NCI-H774 (cell line): ENCODE measurements around the gene TGFB2.

Experiments
- DNase-seq: peaks from one replicate; lab custom pipeline; 2025; lab: John Stamatoyannopoulos, UW

The TGFB2 gene

DNA sequence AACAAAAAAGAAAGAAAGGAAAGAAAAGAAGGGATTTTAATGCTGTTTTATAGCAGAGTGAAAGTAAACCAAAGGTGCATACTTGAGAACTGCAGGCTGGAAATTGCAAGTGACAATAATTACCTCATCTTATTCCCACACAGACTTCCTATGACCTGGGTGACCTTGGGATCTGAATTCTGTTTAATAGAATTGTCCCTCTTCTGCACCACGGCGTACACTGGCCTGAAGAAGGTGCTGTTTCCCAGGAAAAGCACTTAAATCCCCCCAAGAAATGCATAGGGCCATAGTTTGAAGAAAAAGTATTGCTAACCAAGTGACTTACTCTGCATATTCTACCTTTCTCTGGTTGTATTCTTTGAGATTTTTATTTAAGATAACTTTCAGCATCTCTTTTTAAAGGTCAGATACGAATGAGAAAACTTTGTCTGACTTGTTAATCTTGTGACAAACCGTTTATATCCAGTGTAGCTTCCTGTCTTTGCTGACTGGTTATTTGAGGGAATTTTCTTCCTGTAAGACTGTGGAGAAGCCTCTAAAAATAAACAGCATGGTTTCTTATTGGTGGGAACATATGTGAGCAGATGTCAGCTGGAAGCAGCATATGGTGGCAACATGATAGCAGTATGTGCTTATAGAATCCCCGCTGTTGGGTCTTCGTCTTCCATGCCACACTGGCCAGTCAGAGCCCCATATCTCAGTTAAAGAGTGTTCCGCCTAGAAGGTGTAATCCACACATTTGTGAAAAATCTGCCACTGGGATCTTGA is 16.3 kb downstream of the TGFB2 start:
- DNase-seq = no peak

DNA sequence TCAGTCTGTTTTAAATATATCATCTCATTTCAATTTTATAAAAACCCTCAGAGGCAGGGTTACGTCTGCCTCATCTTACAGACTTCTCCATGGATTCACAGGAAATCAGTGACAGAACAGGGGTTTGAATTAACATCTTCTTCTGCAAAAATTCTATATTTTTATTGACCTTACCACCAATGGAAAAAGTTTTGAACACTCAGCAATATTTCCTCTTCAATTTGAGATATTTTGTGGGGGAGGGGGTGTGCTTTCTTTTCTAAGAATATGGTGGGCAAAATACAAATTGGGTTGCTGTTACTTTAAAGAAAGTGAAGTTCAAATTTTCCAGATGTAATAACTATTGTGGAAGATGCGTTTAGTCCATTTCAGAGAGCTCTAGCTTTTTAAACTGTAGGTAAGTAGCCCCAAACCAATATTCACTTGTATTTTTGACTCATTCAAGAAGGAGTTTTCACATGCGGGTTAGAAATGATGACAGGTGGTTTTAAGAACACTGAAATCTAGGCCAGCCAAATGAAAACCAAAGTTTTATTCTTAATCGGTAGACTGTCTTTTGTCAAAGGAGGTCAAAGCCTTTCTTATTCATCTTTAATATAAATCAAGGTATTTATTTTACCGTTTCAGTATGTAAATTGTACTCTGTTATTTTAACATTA is 17.4 kb downstream of the TGFB2 start:
- no peak for DNase-seq

DNA sequence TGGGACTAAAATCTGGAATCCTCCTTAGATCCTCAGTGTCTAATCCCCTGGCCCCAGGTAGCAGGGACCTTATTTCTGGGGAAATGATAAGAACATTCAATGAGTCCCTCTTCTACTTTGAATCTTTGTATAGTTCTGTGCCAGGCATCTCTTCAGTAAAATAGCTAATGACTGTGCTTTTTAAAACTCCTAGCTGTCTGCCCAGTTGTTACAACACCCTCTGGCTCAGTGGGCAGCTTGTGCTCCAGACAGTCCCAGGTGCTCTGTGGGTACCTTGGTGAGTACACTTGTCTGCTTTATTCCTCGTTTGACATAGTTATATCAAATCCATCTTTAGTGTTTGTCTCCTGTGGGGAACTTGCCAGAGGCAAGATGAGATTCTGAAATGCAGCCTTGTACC is 18.0 kb downstream of the TGFB2 start:
- DNase-seq = no peak

DNA sequence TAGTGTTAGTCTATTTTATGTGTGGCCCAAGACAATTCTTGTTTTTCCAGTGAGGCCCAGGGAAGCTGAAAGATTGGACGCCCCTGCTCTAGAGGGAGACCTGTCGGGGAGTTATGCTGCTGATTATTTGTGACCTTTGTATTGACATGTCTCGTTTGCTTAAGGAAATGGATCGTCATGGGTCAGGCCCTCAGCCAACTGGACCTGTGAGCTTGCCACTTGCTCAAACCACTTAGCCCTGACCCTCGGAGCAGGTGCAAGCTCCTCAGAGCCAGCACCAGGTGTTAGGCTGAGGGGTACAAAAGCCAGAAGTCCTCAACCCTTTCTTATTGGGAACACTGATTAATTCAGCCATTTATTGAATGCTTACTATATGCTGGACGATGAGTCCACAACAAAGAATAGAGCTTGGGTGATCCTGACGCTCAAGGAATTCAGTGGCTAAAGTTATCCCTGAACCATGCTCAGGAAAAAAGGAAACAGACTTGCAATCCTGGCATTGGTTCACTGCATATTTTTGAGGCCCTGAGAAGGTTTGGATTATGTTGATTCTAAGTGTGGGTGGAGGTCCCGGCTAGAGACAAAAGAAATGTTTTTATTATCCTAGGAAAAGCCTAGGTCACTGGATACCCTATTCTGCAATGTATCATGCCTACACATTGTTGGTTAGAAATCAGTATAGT is 19.0 kb downstream of the TGFB2 start:
- peak; percentile 31 for DNase-seq

DNA sequence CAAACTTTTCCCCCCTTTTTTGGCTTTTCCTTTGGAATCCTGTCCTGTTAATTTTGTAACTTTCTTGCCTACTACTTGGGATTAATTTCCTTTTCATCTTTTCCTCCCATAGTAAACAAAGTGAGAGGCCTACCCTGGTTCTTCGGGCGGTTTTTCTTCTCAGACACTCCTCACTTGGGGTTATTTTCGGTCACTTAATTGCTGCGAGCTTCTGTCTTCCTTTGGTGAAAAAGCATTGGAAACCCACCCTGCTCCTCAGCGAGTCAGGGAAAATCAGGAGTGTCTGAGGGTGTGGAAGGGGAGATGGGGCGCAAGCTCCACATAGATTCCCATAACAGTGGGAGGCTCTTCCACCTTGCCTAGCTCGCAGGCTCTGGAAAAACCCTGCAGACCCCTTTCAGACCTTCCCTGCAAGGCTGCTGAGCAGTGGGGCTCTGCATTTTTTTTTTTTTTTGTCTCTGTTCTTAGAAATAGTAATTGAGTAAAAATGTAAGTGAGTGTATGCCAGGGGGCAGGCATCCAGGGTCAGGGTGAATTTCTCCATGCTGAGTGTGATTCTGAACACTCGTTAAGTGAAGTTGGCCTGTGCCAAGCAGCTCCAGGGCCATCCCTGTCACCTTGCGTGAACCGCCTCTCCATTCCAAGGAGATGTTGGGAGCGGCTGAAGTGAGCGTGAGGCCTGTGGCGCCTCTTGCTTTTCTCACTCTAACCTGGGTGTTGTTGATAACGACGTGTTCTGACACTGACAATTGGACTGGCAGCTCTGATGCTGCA is 20.3 kb downstream of the TGFB2 start:
- DNase-seq = no peak

DNA sequence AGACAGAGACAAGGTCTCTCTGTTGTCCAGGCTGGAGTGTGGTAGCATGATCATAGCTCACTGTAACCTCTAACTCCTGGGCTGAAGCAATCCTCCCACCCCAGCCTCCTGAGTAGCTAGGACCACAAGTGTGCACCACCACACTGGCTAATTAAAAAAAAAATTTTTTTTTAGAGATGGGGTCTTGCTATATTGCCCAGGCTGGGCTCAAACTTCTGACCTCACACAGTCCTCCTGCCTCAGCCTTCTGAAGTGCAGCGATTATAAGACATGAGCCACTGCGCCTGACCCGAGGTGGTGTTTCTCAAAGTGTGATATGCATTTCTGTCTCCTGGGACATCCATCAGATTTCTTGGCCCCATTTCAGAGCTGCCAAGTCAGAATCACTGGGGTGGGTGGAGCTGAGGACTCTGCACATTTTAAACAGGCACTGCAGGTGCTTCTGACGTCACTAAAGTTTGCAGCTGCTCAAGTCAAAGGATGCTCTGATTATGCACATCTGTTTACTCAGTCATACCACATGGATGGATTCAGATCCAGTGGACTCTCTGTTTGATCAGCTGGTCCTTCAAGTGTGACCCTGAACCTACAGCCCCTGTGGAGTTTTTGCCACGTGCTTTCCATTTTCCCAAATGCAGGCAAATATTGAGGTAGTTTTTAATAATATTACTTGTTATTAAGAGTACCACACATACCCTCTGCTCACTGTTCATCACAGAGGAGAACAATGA is 21.4 kb downstream of the TGFB2 start:
- peak; percentile 83 for DNase-seq

DNA sequence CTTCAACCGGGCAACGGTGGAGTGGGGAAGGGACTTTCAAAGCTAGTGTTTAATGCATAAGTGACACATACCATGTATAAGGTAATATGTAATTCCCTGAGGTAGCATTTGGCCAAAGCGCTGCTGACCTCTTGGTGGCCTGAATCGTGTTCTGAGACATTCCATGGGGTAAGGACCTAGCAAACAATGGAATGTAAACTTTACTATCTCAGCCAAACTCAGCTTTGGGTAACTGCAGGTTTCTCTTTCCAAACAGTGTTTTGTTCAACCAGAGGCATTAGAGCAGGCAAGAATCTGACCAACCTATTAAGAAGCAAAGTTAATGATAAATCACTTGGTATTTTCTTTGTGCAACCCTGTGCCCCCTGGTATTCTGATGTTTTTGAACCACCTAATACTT is 22.0 kb downstream of the TGFB2 start:
- DNase-seq = no peak

DNA sequence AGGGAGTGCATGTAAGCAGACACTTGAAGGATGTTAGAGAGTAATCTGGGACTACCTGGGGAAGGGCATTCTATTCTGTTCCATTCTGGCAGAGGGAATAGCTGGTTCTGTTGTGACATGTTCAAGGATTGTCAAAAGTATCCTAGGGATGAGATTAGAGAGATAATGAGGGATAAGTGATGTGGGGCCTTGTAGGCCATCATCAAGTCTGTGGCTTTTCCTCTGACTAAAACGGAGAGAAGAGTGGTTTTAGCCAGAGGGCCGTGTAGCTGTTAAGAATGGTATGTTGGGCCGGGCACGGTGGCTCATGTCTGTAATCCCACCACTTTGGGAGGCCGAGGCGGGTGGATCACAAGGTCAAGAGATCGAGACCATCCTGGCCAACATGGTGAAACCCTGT is 23.6 kb downstream of the TGFB2 start:
- no peak for DNase-seq

DNA sequence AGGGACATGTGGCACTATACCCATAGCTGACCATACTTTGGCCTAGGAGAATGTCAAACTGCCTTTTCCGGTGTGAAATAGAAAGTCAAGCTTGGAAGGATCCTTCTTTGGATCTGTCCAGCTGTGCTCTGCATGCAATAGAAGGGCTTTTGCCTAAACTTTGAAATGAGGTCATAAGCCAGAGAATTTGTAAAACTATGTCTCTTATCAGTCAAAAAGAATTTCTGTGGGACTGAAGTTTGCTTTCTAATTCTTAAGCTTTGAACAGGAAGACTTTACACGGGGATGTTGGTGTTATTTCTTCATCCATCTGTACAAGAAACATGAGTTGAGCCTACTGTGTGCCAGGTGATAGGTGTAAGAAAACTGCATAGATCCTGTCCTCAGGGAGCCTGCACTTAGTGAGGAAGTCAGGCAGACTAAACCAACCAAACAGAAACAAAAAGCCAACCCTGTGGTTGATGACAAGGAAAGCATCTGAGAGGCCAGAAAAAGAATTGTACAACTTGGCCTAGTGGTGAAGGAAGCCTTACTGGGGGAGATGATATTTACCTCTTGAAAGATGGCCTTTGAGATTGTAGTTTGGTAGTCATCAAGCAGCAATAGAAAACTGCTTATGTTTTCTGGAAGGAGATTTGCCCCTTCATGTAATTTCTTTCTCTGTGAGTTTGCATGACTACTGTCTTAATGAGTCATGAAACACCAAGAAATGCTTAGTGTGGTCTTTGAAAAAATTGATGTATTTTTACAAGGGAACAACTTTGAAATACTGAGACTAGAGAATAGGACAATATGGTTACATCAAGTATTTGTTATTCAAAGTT is 24.8 kb downstream of the TGFB2 start:
- DNase-seq = no peak

DNA sequence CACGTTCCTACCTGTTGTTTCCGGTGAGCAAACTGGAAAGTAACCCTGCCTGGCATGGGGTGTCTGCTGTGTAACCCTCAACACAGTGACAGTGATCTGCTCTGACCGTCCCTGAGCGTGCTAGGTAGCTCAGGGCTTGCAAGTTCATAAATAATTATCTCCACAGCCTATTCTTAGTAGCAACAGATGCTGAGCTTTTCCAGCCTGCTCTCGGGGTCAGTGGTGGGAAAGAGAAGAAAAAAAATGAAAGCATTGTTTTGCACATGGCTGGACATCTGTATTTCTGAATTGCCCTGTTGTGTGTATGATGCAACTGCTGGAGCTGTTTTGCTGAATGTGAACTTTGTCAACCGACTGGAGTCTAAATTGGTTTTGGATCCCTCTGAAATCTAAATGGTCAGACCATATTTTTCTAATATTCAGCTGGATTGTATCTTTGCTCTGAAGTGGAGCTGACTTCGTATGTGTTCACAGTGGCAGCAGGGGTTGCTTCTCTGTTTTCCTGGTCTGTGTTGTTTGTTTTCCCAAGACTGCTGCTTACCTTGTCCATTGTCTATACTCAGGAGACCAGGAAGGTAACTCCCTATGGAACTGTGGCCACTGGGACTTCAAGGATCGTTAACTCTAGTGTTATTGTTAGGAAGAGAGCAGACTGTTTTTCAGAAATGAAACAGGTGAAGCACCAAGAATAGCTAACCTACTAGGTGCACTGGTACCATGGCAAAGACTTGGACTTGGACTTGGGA is 27.0 kb downstream of the TGFB2 start:
- DNase-seq = peak; percentile 31

DNA sequence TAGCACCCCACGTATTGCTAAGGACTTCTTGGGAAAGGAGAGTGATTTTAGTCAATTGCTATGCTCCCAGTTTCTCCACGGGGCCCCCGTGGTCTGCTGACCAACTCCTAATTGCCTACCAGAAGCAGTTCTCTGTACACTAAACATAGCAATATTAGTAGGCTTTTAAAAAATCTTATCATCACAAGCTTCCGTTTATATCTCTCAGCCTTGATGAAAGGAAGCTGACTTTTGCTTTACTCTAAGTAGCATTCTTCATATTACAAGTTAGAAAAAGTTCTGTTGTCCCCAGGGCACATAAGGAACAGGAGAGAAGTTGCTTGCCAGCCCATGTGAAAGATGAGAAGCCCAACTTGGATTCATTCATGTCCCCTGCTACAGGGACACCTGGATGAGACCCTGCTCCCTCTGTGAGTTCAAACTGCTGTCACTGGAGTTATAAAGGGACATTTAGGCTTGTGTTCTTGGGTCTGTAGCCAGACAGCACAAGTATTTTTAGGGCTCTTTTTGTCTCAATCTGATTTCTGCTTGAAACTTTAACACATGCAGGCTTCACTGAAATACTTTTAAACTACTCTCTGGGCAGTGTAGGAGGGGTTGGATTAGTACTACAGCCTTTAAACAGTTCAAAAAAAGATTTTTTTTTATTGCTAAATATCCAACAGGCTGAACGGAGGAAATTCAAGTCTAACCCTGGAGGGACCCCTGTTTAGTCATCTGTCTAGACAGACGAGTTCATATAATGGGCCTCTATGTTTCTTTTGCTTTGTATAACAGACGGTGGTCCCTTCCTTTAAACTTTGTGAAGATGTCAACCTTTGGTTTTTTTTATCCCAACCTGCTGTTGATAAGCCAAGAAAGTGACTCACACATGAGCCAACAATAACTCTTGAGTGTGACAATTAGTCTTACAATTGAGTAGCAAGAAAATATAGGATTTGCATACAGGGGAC is 29.5 kb downstream of the TGFB2 start:
- no peak for DNase-seq

DNA sequence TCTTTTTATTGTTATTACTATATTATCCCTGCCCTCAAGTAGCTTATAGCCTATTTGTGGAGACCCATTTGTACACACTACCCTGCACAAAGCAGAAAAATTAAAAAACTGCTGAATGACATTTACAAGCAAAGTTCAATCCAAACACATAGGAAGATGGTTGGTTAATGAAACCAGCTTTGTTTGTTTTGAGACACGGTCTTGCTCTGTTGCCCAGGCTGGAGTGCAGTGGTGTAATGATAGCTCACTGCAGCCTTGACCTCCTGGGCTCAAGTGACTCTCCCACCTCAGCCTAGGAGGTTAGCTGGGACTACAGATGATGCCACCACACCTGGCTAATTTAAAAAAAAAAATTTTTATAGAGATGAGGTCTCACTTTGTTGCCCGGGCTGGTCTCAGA is 31.6 kb downstream of the TGFB2 start:
- DNase-seq = no peak

DNA sequence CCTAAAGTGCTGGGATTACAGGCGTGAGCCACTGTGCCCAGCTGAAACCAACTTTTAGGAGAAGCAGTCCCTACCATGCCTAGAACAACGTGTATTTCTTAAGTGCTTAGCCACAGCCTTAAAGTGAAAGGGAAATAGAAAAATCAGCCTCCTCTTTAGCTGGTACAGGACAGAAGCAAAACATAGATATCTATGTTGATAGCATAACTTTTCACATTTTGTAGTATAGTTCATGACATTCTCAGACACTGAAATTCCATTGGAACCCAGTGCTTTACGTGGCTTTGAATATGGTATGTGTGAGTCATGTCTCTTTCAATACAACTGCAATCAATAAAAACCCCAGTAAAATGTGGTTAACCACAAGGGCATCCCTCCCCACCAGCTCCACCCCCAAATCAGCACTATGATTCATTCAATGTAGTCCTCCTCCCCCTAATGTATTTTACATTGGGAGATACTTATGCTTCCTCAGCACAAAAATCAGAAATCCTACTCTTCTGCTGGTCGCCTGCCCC is 32.1 kb downstream of the TGFB2 start:
- no peak for DNase-seq

DNA sequence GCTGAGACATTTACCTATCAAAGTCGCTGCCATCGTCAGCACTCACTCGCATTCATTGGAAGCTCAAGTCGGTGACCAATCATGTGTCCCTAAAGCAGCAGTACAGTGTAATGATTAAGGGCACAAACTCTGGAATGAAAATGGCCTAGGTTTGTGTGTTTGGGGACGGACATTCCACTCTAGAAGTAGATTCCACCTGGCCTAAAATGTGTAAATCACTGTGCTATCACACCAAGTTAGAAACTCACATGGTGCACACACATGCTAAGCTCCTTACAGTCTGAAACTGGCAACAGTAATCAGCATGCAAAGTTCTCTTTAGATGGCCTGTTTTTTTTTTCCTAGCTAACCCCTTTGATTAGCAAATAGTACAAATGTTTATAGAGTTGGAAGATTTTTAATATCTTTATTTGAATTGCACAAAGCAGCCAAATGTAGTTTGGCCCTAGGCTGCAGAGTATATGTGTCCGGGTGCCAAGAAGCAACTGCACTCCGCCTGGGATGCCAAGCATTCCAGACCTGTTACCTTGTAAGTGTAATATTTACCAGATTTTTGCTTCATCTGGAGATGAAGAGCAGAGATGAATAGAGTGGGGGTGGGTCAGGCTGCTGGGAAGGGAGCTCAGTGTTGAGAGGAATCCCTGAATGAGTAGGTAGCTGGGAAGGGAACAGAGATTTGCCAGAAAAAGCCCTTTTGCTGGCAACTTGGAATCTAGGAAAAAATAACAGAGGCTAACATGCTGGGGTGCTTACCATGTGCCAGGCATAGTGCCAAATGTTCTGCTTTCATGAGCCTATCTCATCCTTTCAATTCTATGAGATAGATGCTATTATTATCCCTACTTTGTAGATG is 35.2 kb downstream of the TGFB2 start:
- DNase-seq = no peak

DNA sequence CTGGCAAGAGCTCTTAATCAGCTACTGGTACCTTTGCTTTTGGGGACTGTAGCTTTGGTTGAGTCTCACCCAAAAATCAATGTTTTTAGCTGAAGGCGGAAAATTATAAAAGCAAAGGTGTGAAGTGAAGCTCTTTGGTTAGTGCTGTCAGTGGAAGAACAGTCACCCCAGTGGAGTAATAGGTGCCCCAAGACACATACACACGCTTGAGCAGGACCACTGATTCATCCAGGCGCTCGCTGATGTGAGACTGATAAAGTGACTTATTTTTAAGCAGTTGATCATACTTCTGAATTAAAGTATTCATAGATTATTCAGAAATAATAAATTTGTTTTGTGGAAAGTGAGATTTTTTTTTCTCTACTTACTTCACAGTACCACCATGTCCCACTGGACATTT is 37.1 kb downstream of the TGFB2 start:
- no peak for DNase-seq

DNA sequence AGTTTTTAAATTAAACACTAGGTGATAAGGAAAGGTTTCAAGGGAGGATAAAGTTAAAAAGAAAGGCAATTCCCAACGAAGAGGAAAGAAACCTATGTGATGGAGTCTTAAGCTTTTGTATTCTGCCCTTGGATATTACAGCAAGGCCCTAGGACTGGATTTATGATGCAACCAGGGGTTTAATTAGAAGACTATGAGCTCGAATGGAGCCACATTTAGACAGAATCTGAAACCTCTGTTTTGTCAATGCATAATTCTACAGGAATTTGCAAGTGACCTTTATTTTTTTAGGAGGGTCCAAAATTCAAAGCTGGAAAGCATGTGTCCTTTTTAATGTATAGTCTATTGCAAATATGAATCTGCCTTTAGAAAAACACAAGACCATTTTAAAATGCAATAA is 37.9 kb downstream of the TGFB2 start:
- DNase-seq = peak; percentile 50

DNA sequence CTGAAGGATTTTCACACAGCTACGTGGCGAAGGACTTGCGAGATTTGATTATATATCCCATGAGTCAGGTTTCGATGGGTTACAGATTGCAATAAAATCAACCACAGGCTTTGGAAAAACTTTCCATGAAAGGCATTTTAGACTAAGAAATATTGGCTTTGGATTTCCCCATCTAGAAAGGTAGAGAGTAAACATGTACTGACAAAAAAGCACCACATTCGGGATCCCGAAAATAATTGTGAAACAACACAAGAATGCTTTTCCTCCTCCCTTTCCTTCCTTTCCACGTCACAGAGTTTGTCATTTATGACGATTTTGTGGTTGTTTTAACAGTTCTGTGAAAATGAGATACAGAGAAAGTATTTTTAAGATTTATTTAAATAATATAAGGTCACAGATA is 38.5 kb downstream of the TGFB2 start:
- DNase-seq = no peak

DNA sequence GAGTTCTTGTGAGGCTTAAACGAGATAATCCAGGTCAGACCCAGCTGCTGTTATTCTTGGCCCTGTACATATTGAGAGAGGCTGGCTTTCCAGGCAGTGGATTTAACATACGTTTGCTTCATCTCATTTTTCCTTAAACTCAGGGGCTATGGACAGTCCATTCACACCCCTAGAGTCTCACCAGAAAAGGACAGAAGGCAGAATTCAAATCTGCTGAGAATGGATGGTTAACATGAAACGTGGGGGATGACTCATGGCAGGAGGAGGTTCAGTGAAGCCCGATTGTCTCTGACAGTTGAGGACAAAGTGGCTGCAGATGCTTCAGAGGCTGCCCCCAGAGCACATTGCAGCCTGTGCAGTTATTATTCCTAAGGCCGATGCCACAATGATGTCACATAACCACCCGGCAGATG is 39.5 kb downstream of the TGFB2 start:
- DNase-seq = peak; percentile 32
